Measurements from ENCODE around the gene DLGAP5. TPM values are rescaled to one million over a fixed set of nuclear protein-coding genes. Genes with fewer than 3 reads are reported as not detected.

DLGAP5 gene
- total RNA-seq, 1 experiment from 2014 or later: 118 TPM

- no peak overlapping the region for H2AFZ ChIP-seq (ENCODE audit: low read length)
- no peaks in the 10 kb centered on the region for H3K4me1 ChIP-seq (ENCODE audit: insufficient read depth, low read length)
- Mint-ChIP-seq H3K27me3 (ENCODE audit: low read depth) (no peaks in the 10 kb centered on the region), H3K4me3 (no peak overlapping the region), H3K36me3 (ENCODE audit: insufficient read depth in 1 of 3, low read depth in 3 of 3) (peaks cover 8 to 18% (median 14%) of the 10 kb centered on the region in 3 experiments; a peak in 6 of 7 replicates), H3K27ac (no peak overlapping the region), H3K9me3 (no peaks in the 10 kb centered on the region), H3K4me1 (no peaks in the 10 kb centered on the region)
- no peaks in the 10 kb centered on the region for H3K79me2 ChIP-seq (ENCODE audit: insufficient read depth, low read length)
- no peaks in the 10 kb centered on the region for H3K23me2 ChIP-seq (ENCODE audit: insufficient read length, low read depth, low read length, poor library complexity, severe bottlenecking)
- TF ChIP-seq CTCF (conservative IDR thresholded peaks at IDR 0.05): no peak
- H3T11ph ChIP-seq (ENCODE audit: low read length): no peak overlapping the region
- no peaks in the 10 kb centered on the region for H4K20me1 ChIP-seq (ENCODE audit: control insufficient read depth, insufficient read depth, insufficient read length)
- H2BK12ac ChIP-seq (ENCODE audit: insufficient read length, low read depth, low read length): no peak overlapping the region
- no peak overlapping the region for H2BK15ac ChIP-seq (ENCODE audit: low read depth, low read length)
- no peak overlapping the region for H3K9ac ChIP-seq (ENCODE audit: extremely low read depth, insufficient read length, low read length)
- no peak overlapping the region for H3K4ac ChIP-seq (ENCODE audit: low read depth, low read length)
- no peak overlapping the region for H2AK5ac ChIP-seq (ENCODE audit: insufficient read length, low read length)
- no peak overlapping the region for H2BK20ac ChIP-seq (ENCODE audit: low read depth, low read length, poor library complexity, severe bottlenecking)
- no peaks in the 10 kb centered on the region for H3K27me3 ChIP-seq (ENCODE audit: insufficient read depth, low read length)
- H3K56ac ChIP-seq (ENCODE audit: insufficient read length, low read depth, low read length): no peak overlapping the region
- H4K5ac ChIP-seq (ENCODE audit: insufficient read length, low read depth, low read length): no peak overlapping the region
- no peak overlapping the region for H2BK120ac ChIP-seq (ENCODE audit: low read depth, low read length, poor library complexity, severe bottlenecking)
- H3K27ac ChIP-seq (ENCODE audit: insufficient read length, low read depth, low read length): no peak overlapping the region
- H3K14ac ChIP-seq (ENCODE audit: insufficient read depth, low read length): no peak overlapping the region
- H3K4me2 ChIP-seq (ENCODE audit: insufficient read depth, insufficient read length, low read length): no peak overlapping the region
- no peaks in the 10 kb centered on the region for H3K9me3 ChIP-seq (ENCODE audit: control insufficient read depth, low read depth, low read length)
- no peak overlapping the region for H3K18ac ChIP-seq (ENCODE audit: insufficient read length, low read depth, low read length)
- H3K23ac ChIP-seq (ENCODE audit: insufficient read length, low read depth, low read length): no peak overlapping the region
- no peak overlapping the region for H4K8ac ChIP-seq (replicated peaks; ENCODE audit: insufficient read length, low read depth, low read length)
- H3K79me1 ChIP-seq (ENCODE audit: insufficient read depth, low read depth, low read length, poor library complexity, severe bottlenecking): no peaks in the 10 kb centered on the region
- no peak overlapping the region for H4K91ac ChIP-seq (ENCODE audit: insufficient read length, low read depth, low read length)
- no peak for DNase-seq
- no peak overlapping the region for H2BK5ac ChIP-seq (ENCODE audit: insufficient read length, low read length)
These were observed 52.2 kb downstream of the DLGAP5 start for GRCh38 chr14:55139141-55139540.

All from H9 (cell line).